Measurements from ENCODE around the gene WDPCP. TPM values are rescaled to one million over a fixed set of nuclear protein-coding genes. Genes with fewer than 3 reads are reported as not detected.
"Not testable (repeated sequence)": the region's sequence is repeated elsewhere in the genome, so short reads cannot be mapped to it uniquely, and the experiment has no call there.

Gene WDPCP
- total RNA-seq, 2 donors from 2014 or later = 8.4 to 12.6 TPM

DNA sequence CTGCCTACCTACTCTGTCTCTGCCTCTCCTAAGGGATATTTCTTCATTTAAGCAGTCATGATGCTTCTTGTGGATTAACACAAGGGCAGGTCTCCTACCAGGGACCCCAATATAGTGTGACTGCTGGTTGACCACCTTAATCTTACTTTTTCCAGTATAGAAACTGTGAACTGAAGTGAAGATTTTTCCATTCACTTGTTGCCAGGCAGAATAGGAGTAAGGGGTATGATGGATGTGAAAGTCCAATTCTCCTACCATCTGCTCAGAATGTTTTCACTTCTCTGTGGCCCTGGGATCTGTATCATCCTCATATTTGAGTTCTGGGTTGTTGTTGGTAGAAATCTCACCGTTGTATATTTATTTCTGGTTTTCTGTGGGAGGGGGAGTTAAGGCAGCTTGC, 247.8 kb downstream of the WDPCP start:
- Histone ChIP-seq H3K4me1 (replicated peaks) (no peaks in the 10 kb centered on the region), H3K4me3 (no peak overlapping the region), H3K9me3 (no peaks in the 10 kb centered on the region), H3K36me3 (no peaks in the 10 kb centered on the region), H3K27me3 (replicated peaks; ENCODE audit: insufficient read depth) (no peaks in the 10 kb centered on the region), H3K27ac (no peak overlapping the region)
- 91% methylated on average over 1 of the region's 1 CpG for WGBS
- DNase-seq (ENCODE audit: low spot score) = no peak
- no peak for TF ChIP-seq CTCF (IDR thresholded peaks at IDR 0.05)
- no peak for TF ChIP-seq POLR2A (IDR thresholded peaks at IDR 0.05)
- no peak for TF ChIP-seq POLR2AphosphoS5 (IDR thresholded peaks at IDR 0.05)
- intact Hi-C loops (cut with DNase I) = no loop called here

DNA sequence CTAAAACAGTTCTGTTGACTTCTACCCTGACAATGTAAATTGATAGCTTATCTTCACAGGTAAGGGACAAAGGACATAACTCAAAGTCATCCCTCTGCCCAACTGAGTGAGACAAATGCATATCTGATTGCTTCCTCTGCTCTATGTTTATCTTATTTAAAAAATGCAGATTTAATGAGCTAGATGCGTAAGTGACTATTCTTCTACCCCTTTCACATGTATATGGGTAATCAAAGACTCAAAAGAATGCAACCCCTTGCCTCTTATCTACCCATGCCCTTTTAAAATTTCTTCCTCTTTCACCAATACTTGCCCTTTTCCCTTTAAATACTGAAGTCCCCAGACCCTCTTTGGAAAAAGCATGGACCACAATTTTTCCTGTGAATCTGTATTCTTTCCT, 253.4 kb downstream of the WDPCP start:
- DNase-seq (ENCODE audit: low spot score) = no peak
- Histone ChIP-seq H3K36me3 (no peaks in the 10 kb centered on the region), H3K9me3 (no peaks in the 10 kb centered on the region), H3K4me1 (replicated peaks) (no peaks in the 10 kb centered on the region), H3K27ac (no peak overlapping the region), H3K27me3 (replicated peaks; ENCODE audit: insufficient read depth) (no peaks in the 10 kb centered on the region), H3K4me3 (no peak overlapping the region)
- WGBS = 100% methylated on average over 1 of the region's 1 CpG
- TF ChIP-seq POLR2A (IDR thresholded peaks at IDR 0.05) = no peak
- no peak for TF ChIP-seq CTCF (IDR thresholded peaks at IDR 0.05)
- no peak for TF ChIP-seq POLR2AphosphoS5 (IDR thresholded peaks at IDR 0.05)
- intact Hi-C loops (cut with DNase I) = no loop called here

- WGBS = 96% methylated on average over 1 of the region's 1 CpG
- intact Hi-C loops (cut with DNase I) = no loop called here
- Histone ChIP-seq H3K4me1 (replicated peaks) (no peaks in the 10 kb centered on the region), H3K9me3 (no peaks in the 10 kb centered on the region), H3K27me3 (replicated peaks; ENCODE audit: insufficient read depth) (no peaks in the 10 kb centered on the region), H3K27ac (no peak overlapping the region), H3K36me3 (no peaks in the 10 kb centered on the region), H3K4me3 (no peak overlapping the region)
- no peak for DNase-seq (ENCODE audit: low spot score)
- TF ChIP-seq POLR2AphosphoS5 (IDR thresholded peaks at IDR 0.05) (no peak), CTCF (IDR thresholded peaks at IDR 0.05) (no peak), POLR2A (IDR thresholded peaks at IDR 0.05) (no peak)
Observed at GRCh38 chr2:63326473-63326872, 261.8 kb downstream of the WDPCP start.

- H3K27me3 ChIP-seq (replicated peaks; ENCODE audit: insufficient read depth); DNase-seq (ENCODE audit: low spot score); H3K4me3 ChIP-seq; H3K36me3 ChIP-seq; H3K9me3 ChIP-seq; H3K27ac ChIP-seq; H3K4me1 ChIP-seq (replicated peaks); intact Hi-C loops (cut with DNase I): not testable (repeated sequence)
- 97% methylated on average over 11 of the region's 11 CpGs for WGBS
Observed at GRCh38 chr2:63323662-63324061, 264.6 kb downstream of the WDPCP start.

DNA sequence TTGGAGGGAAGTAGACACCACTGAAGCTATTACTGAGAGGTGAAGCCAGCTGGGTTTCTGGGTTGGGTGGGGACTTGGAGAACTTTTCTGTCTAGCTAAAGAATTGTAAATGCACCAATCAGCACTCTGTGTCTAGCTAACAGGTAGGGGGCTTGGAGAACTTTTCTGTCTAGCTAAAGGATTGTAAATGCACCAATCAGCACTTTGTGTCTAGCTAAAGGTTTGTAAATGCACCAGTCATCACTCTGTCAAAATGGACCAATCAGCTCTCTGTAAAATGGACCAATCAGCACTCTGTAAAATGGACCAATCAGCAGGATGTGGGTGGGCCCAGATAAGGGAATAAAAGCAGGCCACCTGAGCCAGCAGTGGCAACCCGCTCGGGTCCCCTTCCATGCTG, 266.3 kb downstream of the WDPCP start:
- DNase-seq (ENCODE audit: low spot score); H3K36me3 ChIP-seq; intact Hi-C loops (cut with DNase I); H3K27me3 ChIP-seq (replicated peaks; ENCODE audit: insufficient read depth); H3K4me1 ChIP-seq (replicated peaks); H3K4me3 ChIP-seq; H3K9me3 ChIP-seq; H3K27ac ChIP-seq: not testable (repeated sequence)
- 95% methylated on average over 2 of the region's 2 CpGs for WGBS

DNA sequence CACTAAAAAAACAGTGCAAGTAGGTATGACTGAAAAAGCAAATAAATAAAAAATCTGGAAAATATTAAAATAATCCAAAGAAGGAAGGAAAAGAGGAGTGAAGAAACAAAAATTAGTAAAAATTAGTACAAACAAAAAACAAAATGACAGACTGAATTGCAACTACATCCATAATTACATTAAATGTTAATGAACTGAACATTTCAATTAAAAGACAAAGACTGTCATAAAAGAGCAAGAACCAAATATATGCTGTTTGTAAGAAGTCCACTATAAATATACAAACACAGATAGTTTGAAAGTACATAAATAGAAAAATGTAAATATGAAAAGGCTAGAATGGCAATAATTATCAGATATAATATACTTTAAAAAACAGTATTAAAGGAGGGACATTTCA, 267.6 kb downstream of the WDPCP start:
- Histone ChIP-seq H3K36me3 (no peaks in the 10 kb centered on the region), H3K4me3 (no peak overlapping the region), H3K4me1 (replicated peaks) (no peaks in the 10 kb centered on the region), H3K27ac (no peak overlapping the region), H3K27me3 (replicated peaks; ENCODE audit: insufficient read depth) (no peaks in the 10 kb centered on the region), H3K9me3 (no peaks in the 10 kb centered on the region)
- DNase-seq (ENCODE audit: low spot score) = no peak
- no peak for TF ChIP-seq CTCF (IDR thresholded peaks at IDR 0.05)
- TF ChIP-seq POLR2A (IDR thresholded peaks at IDR 0.05) = no peak
- intact Hi-C loops (cut with DNase I) = no loop called here
